Neuron (in vitro differentiated cells): ENCODE results near the gene ACTL10.
"Not testable (repeated sequence)": the region's sequence is repeated elsewhere in the genome, so short reads cannot be mapped to it uniquely, and the experiment has no call there.

Experiments
- H2AFZ ChIP-seq: one replicate; pipeline ENCODE4 v1.6.1; 2013; ENCODE audit warnings: low read depth, mild to moderate bottlenecking, inconsistent platforms, low read length, moderate library complexity
- H3K27me3 ChIP-seq: one replicate; pipeline ENCODE4 v1.6.1; 2013; ENCODE audit warnings: low read length; ENCODE audit not compliant: insufficient read depth
- H3K36me3 ChIP-seq: one replicate; pipeline ENCODE4 v1.6.1; 2013; ENCODE audit warnings: low read length; ENCODE audit not compliant: insufficient read depth
- H3K4me1 ChIP-seq: one replicate; pipeline ENCODE4 v1.6.1; 2013; ENCODE audit warnings: low read length; ENCODE audit not compliant: insufficient read depth
- H3K4me3 ChIP-seq: 2 replicates; pipeline ENCODE4 v1.5.1; 2013; ENCODE audit warnings: mild to moderate bottlenecking, low read length, moderate library complexity
- H3K9me3 ChIP-seq: one replicate; pipeline ENCODE4 v1.6.1; 2013; ENCODE audit warnings: low read length

Gene ACTL10

DNA sequence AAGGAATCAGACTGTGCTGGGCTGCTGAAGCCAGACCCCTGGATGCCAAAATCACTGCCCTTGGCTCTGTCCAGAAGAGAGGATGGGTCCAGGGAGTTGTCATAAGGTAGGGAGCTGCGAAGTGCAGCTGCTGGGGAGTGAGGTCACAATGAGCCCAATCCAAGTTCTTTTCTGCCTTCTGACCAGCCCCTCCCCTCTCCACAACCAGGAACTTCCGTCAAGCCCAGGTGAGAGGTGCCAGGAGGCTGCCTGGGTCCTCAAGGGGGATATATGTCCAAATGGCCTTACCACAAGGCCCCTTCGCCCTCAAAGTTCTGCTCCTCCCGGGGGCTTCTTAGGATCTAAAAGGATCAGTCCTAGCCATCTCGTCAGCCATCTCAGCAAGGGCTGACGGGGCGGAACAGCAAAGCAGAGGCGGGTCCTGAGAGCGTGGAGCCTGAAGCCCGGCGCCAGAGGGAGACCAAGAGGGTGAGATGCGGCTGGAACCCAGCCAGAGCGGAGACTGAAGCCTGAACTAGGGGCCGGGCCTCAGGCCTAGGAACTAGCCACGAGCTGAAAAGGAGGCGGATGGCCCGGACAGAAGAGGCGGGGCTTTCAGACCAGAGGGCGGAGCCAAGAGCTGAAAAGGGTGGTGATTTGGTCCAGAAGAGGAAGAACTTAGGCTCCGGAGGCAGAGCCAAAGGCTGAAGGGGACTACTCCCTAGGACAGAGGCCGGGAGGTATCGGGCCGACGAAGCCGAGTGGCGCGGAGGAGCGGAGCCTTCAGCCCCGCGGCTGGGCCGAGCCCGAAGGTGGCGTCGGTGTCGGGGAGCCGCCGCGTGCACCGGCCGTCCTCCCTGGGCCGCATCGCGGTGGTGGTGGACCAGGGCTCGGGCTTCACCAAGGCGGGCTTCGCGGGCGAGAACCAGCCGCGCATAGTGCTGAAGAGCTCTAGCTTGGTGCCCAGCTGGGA, at the start of gene ACTL10:
Gene ACTL10, plus strand, starts transcription at position 651 of the 952 bp plus-strand sequence. CDS start 555 bp downstream, outside the sequence.
- H2AFZ ChIP-seq: no peak within 1 kb of the TSS
- no peak within 1 kb of the TSS for H3K4me3 ChIP-seq

GRCh38 chr20:33621717-33622400, 44.9 kb upstream of the ACTL10 start:
- Histone ChIP-seq H3K4me1 (no peaks in the 10 kb centered on the region), H3K9me3 (no peaks in the 10 kb centered on the region), H3K27me3 (no peaks in the 10 kb centered on the region), H3K4me3 (no peak overlapping the region), H3K36me3 (peaks cover 38% of the 10 kb centered on the region), H2AFZ (no peak overlapping the region)

More for the DNA sequence above, at the start of gene ACTL10:
- H3K9me3 ChIP-seq: no peaks in the 10 kb centered on the region
- peaks cover 15% of the 10 kb centered on the region for H3K4me1 ChIP-seq
- peaks cover 15% of the 10 kb centered on the region for H3K36me3 ChIP-seq
- no peaks in the 10 kb centered on the region for H3K27me3 ChIP-seq

- Histone ChIP-seq H3K4me3 (no peak overlapping the region), H2AFZ (no peak overlapping the region), H3K36me3 (peaks cover 41% of the 10 kb centered on the region), H3K4me1 (no peaks in the 10 kb centered on the region), H3K27me3 (no peaks in the 10 kb centered on the region), H3K9me3 (no peaks in the 10 kb centered on the region)
Observed at GRCh38 chr20:33622705-33623365, 43.9 kb upstream of the ACTL10 start.

DNA sequence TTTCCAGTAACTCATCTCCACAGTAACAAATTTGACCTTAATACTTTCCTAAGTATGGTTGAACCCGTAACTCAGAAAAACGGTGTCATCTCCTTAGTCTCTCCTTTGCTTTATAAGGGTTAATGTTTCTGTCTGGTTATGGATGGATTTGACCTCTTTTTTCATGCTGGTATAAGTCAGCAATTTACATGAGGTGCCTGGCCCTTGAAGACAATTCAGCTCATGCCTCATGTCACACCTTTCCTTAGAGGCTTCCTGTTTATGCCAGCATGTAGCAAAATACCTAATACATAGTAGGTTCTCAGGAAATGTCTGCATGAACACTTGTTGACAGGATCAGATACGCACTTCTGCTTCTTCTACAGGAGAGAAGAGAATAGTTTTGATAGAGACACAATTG, 42.3 kb upstream of the ACTL10 start:
- no peaks in the 10 kb centered on the region for H3K9me3 ChIP-seq
- peaks cover 54% of the 10 kb centered on the region for H3K36me3 ChIP-seq
- H3K27me3 ChIP-seq: no peaks in the 10 kb centered on the region
- H3K4me1 ChIP-seq: no peaks in the 10 kb centered on the region
- no peak overlapping the region for H3K4me3 ChIP-seq
- H2AFZ ChIP-seq: no peak overlapping the region

DNA sequence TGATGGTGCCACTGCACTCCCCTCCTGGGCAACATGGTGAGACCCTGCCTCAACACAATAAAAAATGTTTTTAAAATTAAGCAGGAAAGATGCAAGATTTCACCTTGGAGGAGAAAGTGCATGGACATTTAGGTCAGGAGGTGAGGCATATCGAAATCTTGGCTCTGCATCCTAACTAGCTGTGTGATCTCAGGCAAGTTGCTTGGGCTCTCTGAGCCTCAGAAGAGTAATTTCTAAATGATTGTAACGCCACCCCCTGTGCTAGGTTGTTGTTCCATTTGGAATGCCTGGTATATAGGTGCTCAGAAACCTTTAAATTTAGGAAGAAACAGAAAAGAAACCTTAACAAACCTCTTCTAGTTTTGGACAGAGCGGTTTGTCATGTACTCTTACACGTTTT, 40.6 kb upstream of the ACTL10 start:
- no peaks in the 10 kb centered on the region for H3K27me3 ChIP-seq
- H3K9me3 ChIP-seq: no peaks in the 10 kb centered on the region
- no peak overlapping the region for H2AFZ ChIP-seq
- H3K36me3 ChIP-seq: peaks cover 57% of the 10 kb centered on the region
- H3K4me1 ChIP-seq: no peaks in the 10 kb centered on the region
- H3K4me3 ChIP-seq: no peak overlapping the region

DNA sequence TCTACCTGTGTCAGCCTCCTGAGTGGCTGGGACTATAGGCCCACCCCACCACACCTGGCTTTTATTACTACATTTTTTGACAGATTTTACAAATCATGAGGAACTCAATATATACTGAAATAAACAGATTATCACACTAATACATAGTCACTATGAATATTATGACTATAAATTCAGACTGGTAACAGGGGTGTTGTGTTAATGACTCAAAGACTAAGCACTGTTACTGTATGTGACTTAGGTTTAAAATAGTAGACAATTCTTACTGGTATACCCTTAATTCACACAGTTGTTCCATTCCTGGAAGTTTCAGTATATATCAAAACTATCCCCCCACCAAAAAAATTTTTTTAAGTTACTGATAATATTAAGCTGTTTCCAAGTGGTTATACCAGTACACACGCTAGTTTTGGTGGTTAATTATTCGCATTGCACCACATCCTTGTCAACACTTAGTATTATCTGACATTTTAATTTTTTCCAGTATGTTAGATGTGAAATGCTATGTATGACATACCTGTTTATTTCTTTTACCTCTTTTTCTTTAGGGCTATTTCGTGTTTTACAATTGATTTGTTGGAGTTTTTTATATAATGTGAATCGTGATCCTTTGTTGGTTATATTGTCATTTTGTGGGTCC, 39.0 kb upstream of the ACTL10 start:
- H3K36me3 ChIP-seq: peaks cover 57% of the 10 kb centered on the region
- no peak overlapping the region for H2AFZ ChIP-seq
- H3K9me3 ChIP-seq: no peaks in the 10 kb centered on the region
- H3K27me3 ChIP-seq: no peaks in the 10 kb centered on the region
- no peak overlapping the region for H3K4me3 ChIP-seq
- no peaks in the 10 kb centered on the region for H3K4me1 ChIP-seq

GRCh38 chr20:33629533-33629932, 37.2 kb upstream of the ACTL10 start:
- no peaks in the 10 kb centered on the region for H3K9me3 ChIP-seq
- no peak overlapping the region for H3K4me3 ChIP-seq
- H3K4me1 ChIP-seq: no peaks in the 10 kb centered on the region
- no peaks in the 10 kb centered on the region for H3K27me3 ChIP-seq
- H3K36me3 ChIP-seq: peaks cover 54% of the 10 kb centered on the region
- H2AFZ ChIP-seq: no peak overlapping the region

GRCh38 chr20:33629979-33630378, 36.8 kb upstream of the ACTL10 start:
- no peak overlapping the region for H2AFZ ChIP-seq
- peaks cover 50% of the 10 kb centered on the region for H3K36me3 ChIP-seq
- no peaks in the 10 kb centered on the region for H3K27me3 ChIP-seq
- no peak overlapping the region for H3K4me3 ChIP-seq
- H3K4me1 ChIP-seq: no peaks in the 10 kb centered on the region
- H3K9me3 ChIP-seq: no peaks in the 10 kb centered on the region

DNA sequence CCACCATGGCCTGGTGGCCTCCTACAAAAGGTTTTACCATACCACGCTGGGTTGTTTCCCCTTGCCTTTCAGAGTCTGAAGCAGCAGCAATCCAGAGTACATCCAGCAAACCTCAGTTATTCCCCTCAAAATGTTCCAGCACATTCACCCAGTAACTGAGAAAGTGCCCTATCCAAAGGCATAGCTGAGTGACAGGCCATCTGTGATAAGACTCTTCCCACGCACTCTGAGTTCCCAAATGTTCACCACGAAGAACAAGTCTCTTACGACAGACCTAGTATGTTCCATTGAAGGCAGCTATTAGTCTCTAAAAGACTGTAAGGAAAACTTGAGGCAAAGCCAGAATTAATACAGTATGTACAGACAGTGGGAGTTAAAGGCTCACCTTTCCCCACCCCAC, 36.2 kb upstream of the ACTL10 start:
- peaks cover 48% of the 10 kb centered on the region for H3K36me3 ChIP-seq
- H3K9me3 ChIP-seq: no peaks in the 10 kb centered on the region

DNA sequence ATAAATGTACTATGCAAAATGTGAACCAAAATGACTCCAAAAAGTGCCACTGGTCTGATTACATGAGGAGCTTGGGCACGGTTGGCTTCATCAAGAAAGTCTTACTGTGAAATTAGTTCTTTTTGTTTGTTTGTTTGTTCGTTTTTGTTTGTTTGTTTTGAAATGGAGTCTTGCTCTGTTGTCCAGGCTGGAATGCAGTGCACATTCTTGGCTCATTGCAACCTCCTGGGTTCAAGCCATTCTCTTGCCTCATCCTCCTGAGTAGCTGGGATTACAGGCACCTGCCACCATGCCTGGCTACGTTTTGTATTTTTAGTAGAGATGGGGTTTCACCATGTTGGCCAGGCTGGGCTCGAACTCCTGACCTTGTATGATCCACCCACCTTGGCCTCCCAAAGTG, 34.8 kb upstream of the ACTL10 start:
- H3K4me1 ChIP-seq, H2AFZ ChIP-seq, H3K27me3 ChIP-seq, H3K9me3 ChIP-seq, H3K4me3 ChIP-seq: not testable (repeated sequence)
- peaks cover 46% of the 10 kb centered on the region for H3K36me3 ChIP-seq

More for the DNA sequence above, 36.2 kb upstream of the ACTL10 start:
- H2AFZ ChIP-seq: no peak overlapping the region
- H3K4me3 ChIP-seq: no peak overlapping the region
- H3K4me1 ChIP-seq: no peaks in the 10 kb centered on the region
- H3K27me3 ChIP-seq: no peaks in the 10 kb centered on the region

- Histone ChIP-seq H3K4me1 (no peaks in the 10 kb centered on the region), H3K9me3 (no peaks in the 10 kb centered on the region), H2AFZ (no peak overlapping the region), H3K27me3 (no peaks in the 10 kb centered on the region), H3K4me3 (no peak overlapping the region), H3K36me3 (peaks cover 43% of the 10 kb centered on the region)
Observed at GRCh38 chr20:33635341-33635740, 31.4 kb upstream of the ACTL10 start.

- H3K9me3 ChIP-seq: no peaks in the 10 kb centered on the region
- no peaks in the 10 kb centered on the region for H3K27me3 ChIP-seq
- no peaks in the 10 kb centered on the region for H3K4me1 ChIP-seq
- H2AFZ ChIP-seq: no peak overlapping the region
- peaks cover 49% of the 10 kb centered on the region for H3K36me3 ChIP-seq
- H3K4me3 ChIP-seq: no peak overlapping the region
Observed at GRCh38 chr20:33636776-33637175, 30.0 kb upstream of the ACTL10 start.
